Parathyroid adenoma (tissue), 2 donors: Measurements from ENCODE around the gene CNST.

Experiments
- H2AFZ ChIP-seq: fragments of 300-600 bp; sonication (generic); one replicate; pipeline ENCODE4 v1.7.0; 2017; ENCODE audit warnings: antibody characterized with exemption, mild to moderate bottlenecking
- H3K27ac ChIP-seq: fragments of 300-600 bp; sonication (generic); one replicate; pipeline ENCODE4 v1.7.0; 2017
- H3K27me3 ChIP-seq: fragments of 300-600 bp; sonication (generic); one replicate; pipeline ENCODE4 v1.7.0; 2017; ENCODE audit warnings: low read length; ENCODE audit not compliant: control insufficient read depth, insufficient read depth
- H3K36me3 ChIP-seq: fragments of 300-600 bp; sonication (generic); one replicate; pipeline ENCODE4 v1.7.0; 2017; ENCODE audit warnings: low read length; ENCODE audit not compliant: control insufficient read depth, insufficient read depth
- H3K4me1 ChIP-seq: fragments of 300-600 bp; sonication (generic); one replicate; pipeline ENCODE4 v1.7.0; 2017; ENCODE audit warnings: control low read depth
- H3K4me2 ChIP-seq: fragments of 300-600 bp; sonication (generic); one replicate; pipeline ENCODE4 v1.7.0; 2017; ENCODE audit warnings: low read length
- H3K4me3 ChIP-seq: fragments of 300-600 bp; sonication (generic); one replicate; pipeline ENCODE4 v1.7.0; 2017; ENCODE audit warnings: low read depth, low read length
- H3K79me2 ChIP-seq: fragments of 300-600 bp; sonication (generic); one replicate; pipeline ENCODE4 v1.7.0; 2017; ENCODE audit warnings: control low read depth
- H3K9ac ChIP-seq: fragments of 300-600 bp; sonication (generic); one replicate; pipeline ENCODE4 v1.7.0; 2017; ENCODE audit warnings: mild to moderate bottlenecking
- H3K9me3 ChIP-seq: fragments of 300-600 bp; sonication (generic); one replicate; pipeline ENCODE4 v1.7.0; 2017; ENCODE audit warnings: low read length; ENCODE audit not compliant: control insufficient read depth
- TF ChIP-seq, protein P1 (sequence below): fragments of 300-600 bp; sonication (generic); IDR thresholded peaks from one replicate; pipeline ENCODE4 v1.7.0; 2017; ENCODE audit warnings: antibody characterized with exemption, mild to moderate bottlenecking
- donor health status: primary hyperparathyroidism.

Gene CNST

GRCh38 chr1:246647113-246647512 lies 80.9 kb downstream of the CNST start:
- Histone ChIP-seq H3K27me3 (no peaks in the 10 kb centered on the region), H3K9ac (no peak overlapping the region), H2AFZ (no peak overlapping the region), H3K27ac (no peak overlapping the region), H3K36me3 (no peaks in the 10 kb centered on the region), H3K4me1 (no peaks in the 10 kb centered on the region), H3K4me3 (no peak overlapping the region), H3K4me2 (no peak overlapping the region), H3K79me2 (no peaks in the 10 kb centered on the region), H3K9me3 (no peaks in the 10 kb centered on the region)
- TF ChIP-seq, protein P1, sequence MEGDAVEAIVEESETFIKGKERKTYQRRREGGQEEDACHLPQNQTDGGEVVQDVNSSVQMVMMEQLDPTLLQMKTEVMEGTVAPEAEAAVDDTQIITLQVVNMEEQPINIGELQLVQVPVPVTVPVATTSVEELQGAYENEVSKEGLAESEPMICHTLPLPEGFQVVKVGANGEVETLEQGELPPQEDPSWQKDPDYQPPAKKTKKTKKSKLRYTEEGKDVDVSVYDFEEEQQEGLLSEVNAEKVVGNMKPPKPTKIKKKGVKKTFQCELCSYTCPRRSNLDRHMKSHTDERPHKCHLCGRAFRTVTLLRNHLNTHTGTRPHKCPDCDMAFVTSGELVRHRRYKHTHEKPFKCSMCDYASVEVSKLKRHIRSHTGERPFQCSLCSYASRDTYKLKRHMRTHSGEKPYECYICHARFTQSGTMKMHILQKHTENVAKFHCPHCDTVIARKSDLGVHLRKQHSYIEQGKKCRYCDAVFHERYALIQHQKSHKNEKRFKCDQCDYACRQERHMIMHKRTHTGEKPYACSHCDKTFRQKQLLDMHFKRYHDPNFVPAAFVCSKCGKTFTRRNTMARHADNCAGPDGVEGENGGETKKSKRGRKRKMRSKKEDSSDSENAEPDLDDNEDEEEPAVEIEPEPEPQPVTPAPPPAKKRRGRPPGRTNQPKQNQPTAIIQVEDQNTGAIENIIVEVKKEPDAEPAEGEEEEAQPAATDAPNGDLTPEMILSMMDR, result no peak

- H3K27me3 ChIP-seq, result no peaks in the 10 kb centered on the region
- H3K9ac ChIP-seq, result no peak overlapping the region
- no peaks in the 10 kb centered on the region for H3K9me3 ChIP-seq
- H2AFZ ChIP-seq, result no peak overlapping the region
- TF ChIP-seq, protein P1, result no peak
- H3K79me2 ChIP-seq, result no peaks in the 10 kb centered on the region
- H3K36me3 ChIP-seq, result no peaks in the 10 kb centered on the region
- H3K27ac ChIP-seq, result no peak overlapping the region
- no peak overlapping the region for H3K4me2 ChIP-seq
- no peak overlapping the region for H3K4me3 ChIP-seq
- H3K4me1 ChIP-seq, result no peaks in the 10 kb centered on the region
Measured at GRCh38 chr1:246647513-246647912, 81.3 kb downstream of the CNST start.

GRCh38 chr1:246651012-246651695 lies 84.9 kb downstream of the CNST start:
- Histone ChIP-seq H3K27ac (no peak overlapping the region), H3K27me3 (no peaks in the 10 kb centered on the region), H3K4me2 (no peak overlapping the region), H3K79me2 (no peaks in the 10 kb centered on the region), H3K9me3 (no peaks in the 10 kb centered on the region), H2AFZ (no peak overlapping the region), H3K4me3 (no peak overlapping the region), H3K4me1 (no peaks in the 10 kb centered on the region), H3K36me3 (no peaks in the 10 kb centered on the region), H3K9ac (no peak overlapping the region)
- TF ChIP-seq, protein P1, result no peak

DNA sequence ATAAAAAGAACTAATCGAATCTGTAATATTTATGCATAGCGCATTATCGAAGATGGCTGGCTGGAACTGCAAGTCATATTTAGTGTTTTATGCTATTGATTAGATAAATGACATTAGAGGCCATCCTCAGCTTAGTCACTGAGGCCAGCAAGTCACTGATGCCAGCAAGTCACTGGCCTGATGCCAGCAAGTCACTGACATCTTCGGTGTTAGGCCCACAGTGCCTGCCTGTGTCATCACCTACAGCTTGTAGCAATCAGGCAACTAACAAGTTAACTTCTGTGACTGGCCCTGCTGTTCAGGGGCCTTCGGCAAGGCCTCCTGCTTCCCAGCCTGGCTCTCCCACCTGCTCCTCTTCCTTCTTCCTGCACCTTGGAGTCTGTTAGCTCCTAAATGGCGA lies 92.3 kb downstream of the CNST start:
- Histone ChIP-seq H3K36me3 (no peaks in the 10 kb centered on the region), H3K9me3 (no peaks in the 10 kb centered on the region), H3K27ac (no peak overlapping the region), H3K4me1 (no peaks in the 10 kb centered on the region), H3K79me2 (no peaks in the 10 kb centered on the region), H3K9ac (no peak overlapping the region), H2AFZ (no peak overlapping the region), H3K4me3 (no peak overlapping the region), H3K4me2 (no peak overlapping the region), H3K27me3 (no peaks in the 10 kb centered on the region)
- TF ChIP-seq, protein P1, result no peak

- no peak overlapping the region for H3K4me3 ChIP-seq
- no peaks in the 10 kb centered on the region for H3K4me1 ChIP-seq
- no peaks in the 10 kb centered on the region for H3K9me3 ChIP-seq
- H3K36me3 ChIP-seq, result no peaks in the 10 kb centered on the region
- no peak overlapping the region for H3K4me2 ChIP-seq
- H3K79me2 ChIP-seq, result no peaks in the 10 kb centered on the region
- H2AFZ ChIP-seq, result no peak overlapping the region
- no peak overlapping the region for H3K9ac ChIP-seq
- H3K27ac ChIP-seq, result no peak overlapping the region
- TF ChIP-seq, protein P1, result no peak
- H3K27me3 ChIP-seq, result no peaks in the 10 kb centered on the region
Measured at GRCh38 chr1:246659594-246660140, 93.4 kb downstream of the CNST start.
